Measurements from ENCODE around the gene WDR31. TPM values are rescaled to one million over a fixed set of nuclear protein-coding genes. Genes with fewer than 3 reads are reported as not detected.

WDR31 gene
- polyA plus RNA-seq, 1 experiment, result 0.97 TPM

- Histone ChIP-seq H3K4me3 (ENCODE audit: low read depth, low read length) (peak within 1 kb of the TSS; percentile 88), H3K27ac (ENCODE audit: low read depth, low read length) (no peak within 1 kb of the TSS), H3K27me3 (ENCODE audit: control insufficient read depth, insufficient read depth, low read length) (no peaks in the 10 kb centered on the region), H3K9me3 (ENCODE audit: control insufficient read depth, insufficient read depth, low read length) (no peaks in the 10 kb centered on the region; the same call in 1 of the 2 replicates)
- ChIA-PET POLR2A (interaction anchor here (1.0 to 1.5 kb wide), 5 partner anchors 24 to 202 kb away, joined by 3 to 7 read pairs (median 3); partner anchors contain the start of genes ALAD, C9orf43, CDC26 and POLE3), CTCF (interaction anchor here (0.7 kb wide), 2 partner anchors 23 to 280 kb away, joined by 4 to 6 read pairs; no protein-coding TSS in a partner anchor)
- no peak for DNase-seq (ENCODE audit: low read depth, low spot score)
- TF ChIP-seq CTCF (IDR thresholded peaks at IDR 0.05; ENCODE audit: low read depth, low read length), result no peak
Observed at GRCh38 chr9:113376634-113377567, 36.8 kb upstream of the WDR31 start, which contains the start of gene HDHD3. Gene HDHD3 (minus strand): TSS chr9:113376986. CDS start chr9:113374354, 2,632 bp downstream.

GRCh38 chr9:113375057-113376023 is 35.3 kb upstream of the WDR31 start:
- no peak for TF ChIP-seq CTCF (IDR thresholded peaks at IDR 0.05; ENCODE audit: low read depth, low read length)
- DNase-seq (ENCODE audit: low read depth, low spot score), result no peak

GRCh38 chr9:113373676-113374392 is 33.8 kb upstream of the WDR31 start:
- no peak for DNase-seq (ENCODE audit: low read depth, low spot score)
- Histone ChIP-seq H3K4me3 (ENCODE audit: low read depth, low read length) (no peak overlapping the region), H3K27ac (ENCODE audit: low read depth, low read length) (no peak overlapping the region), H3K9me3 (ENCODE audit: control insufficient read depth, insufficient read depth, low read length) (no peaks in the 10 kb centered on the region; the same call in 1 of the 2 replicates), H3K27me3 (ENCODE audit: control insufficient read depth, insufficient read depth, low read length) (no peaks in the 10 kb centered on the region)
- CTCF ChIA-PET, result no interaction called here
- no peak for TF ChIP-seq CTCF (IDR thresholded peaks at IDR 0.05; ENCODE audit: low read depth, low read length)
- POLR2A ChIA-PET, result no interaction called here

More at GRCh38 chr9:113375057-113376023, 35.3 kb upstream of the WDR31 start:
- H3K4me3 ChIP-seq (ENCODE audit: low read depth, low read length), result no peak overlapping the region
- H3K27me3 ChIP-seq (ENCODE audit: control insufficient read depth, insufficient read depth, low read length), result no peaks in the 10 kb centered on the region
- ChIA-PET POLR2A (interaction anchor here (1.0 to 1.5 kb wide), 2 partner anchors 26 to 204 kb away, joined by 4 to 7 read pairs; partner anchors contain the start of gene ALAD), CTCF (interaction anchor here (1.0 kb wide), 1 partner anchor 26 kb away, joined by 3 read pairs; the partner anchor contains the start of gene ALAD)
- H3K9me3 ChIP-seq (ENCODE audit: control insufficient read depth, insufficient read depth, low read length), result no peaks in the 10 kb centered on the region; the same call in 1 of the 2 replicates
- no peak overlapping the region for H3K27ac ChIP-seq (ENCODE audit: low read depth, low read length)

GRCh38 chr9:113373256-113373655 is 33.2 kb upstream of the WDR31 start:
- ChIA-PET CTCF (no interaction called here), POLR2A (no interaction called here)
- no peaks in the 10 kb centered on the region; the same call in 1 of the 2 replicates for H3K9me3 ChIP-seq (ENCODE audit: control insufficient read depth, insufficient read depth, low read length)
- no peak overlapping the region for H3K27ac ChIP-seq (ENCODE audit: low read depth, low read length)
- H3K4me3 ChIP-seq (ENCODE audit: low read depth, low read length), result no peak overlapping the region
- H3K27me3 ChIP-seq (ENCODE audit: control insufficient read depth, insufficient read depth, low read length), result no peaks in the 10 kb centered on the region
- no peak for DNase-seq (ENCODE audit: low read depth, low spot score)
- TF ChIP-seq CTCF (IDR thresholded peaks at IDR 0.05; ENCODE audit: low read depth, low read length), result no peak

Measured in AG04450 (cell line).